ENCODE data around the gene MEF2C.

GRCh38 chr5:88748666-88749065, 134.3 kb downstream of the MEF2C start:
- TF ChIP-seq CTCF (IDR thresholded peaks at IDR 0.05) = no peak
- TF ChIP-seq EP300 (IDR thresholded peaks at IDR 0.05) = no peak
- TF ChIP-seq POLR2A (IDR thresholded peaks at IDR 0.05) = no peak
- TF ChIP-seq POLR2AphosphoS5 (IDR thresholded peaks at IDR 0.05) = no peak

All from stomach (tissue), 4 donors.